Bronchial epithelial cell (primary cell): ENCODE data around the gene XIRP2. TPM values are rescaled to one million over a fixed set of nuclear protein-coding genes. Genes with fewer than 3 reads are reported as not detected.

ENCODE experiments used
- DNase-seq: peaks from one replicate; pipeline ENCODE4 v3.0.0-alpha.2; 2010; ENCODE audit warnings: low read depth
- FAIRE-seq: peaks from 2 replicates; lab custom pipeline; 2011; peaks lifted over from hg19 to GRCh38; lab: Jason Lieb, UNC
- H3K27me3 ChIP-seq: 2 replicates; pipeline ENCODE4 v1.5.1; 2011; ENCODE audit warnings: low read length; ENCODE audit not compliant: control insufficient read depth, insufficient read depth
- H3K36me3 ChIP-seq: 2 replicates; pipeline ENCODE4 v1.5.1; 2011; ENCODE audit warnings: low read length; ENCODE audit not compliant: control insufficient read depth, insufficient read depth
- H3K4me3 ChIP-seq: 2 replicates; pipeline ENCODE4 v1.5.1; 2011; ENCODE audit warnings: mild to moderate bottlenecking, low read depth, low read length, control low read depth
- CTCF ChIP-seq: IDR thresholded peaks from 2 replicates; pipeline ENCODE4 v1.5.1; 2011; ENCODE audit warnings: mild to moderate bottlenecking, moderate library complexity, low read length, control low read depth, inconsistent platforms; ENCODE audit not compliant: insufficient read depth, severe bottlenecking
- total RNA-seq: library from RNA; depleted of rRNA; stranded (reverse); fragments of >200 nt; gene quantifications from 2 replicates; pipeline ENCODE4 v1.2.1, GENCODE V29; 2014

Gene XIRP2
- total RNA-seq, 1 donor from 2014 or later: not detected

- Histone ChIP-seq H3K36me3 (no peaks in the 10 kb centered on the region), H3K4me3 (peak overlapping the region; percentile 20), H3K27me3 (peaks cover 10% of the 10 kb centered on the region)
- DNase-seq (peak; percentile 21), FAIRE-seq (no peak)
- TF ChIP-seq CTCF: no peak
These were observed 406.5 kb downstream of the XIRP2 start for GRCh38 chr2:167294776-167295140.

- FAIRE-seq: no peak
- TF ChIP-seq CTCF: no peak
- Histone ChIP-seq H3K27me3 (peaks cover 10% of the 10 kb centered on the region), H3K4me3 (no peak overlapping the region), H3K36me3 (no peaks in the 10 kb centered on the region)
- no peak for DNase-seq
These were observed 409.0 kb downstream of the XIRP2 start for GRCh38 chr2:167297292-167297691.

GRCh38 chr2:167298017-167298416 lies 409.7 kb downstream of the XIRP2 start:
- Histone ChIP-seq H3K27me3 (peaks cover 10% of the 10 kb centered on the region), H3K36me3 (no peaks in the 10 kb centered on the region), H3K4me3 (no peak overlapping the region)
- DNase-seq: no peak
- no peak for FAIRE-seq
- no peak for TF ChIP-seq CTCF
